Measurements from ENCODE around the gene P2RX1.

P2RX1 gene

DNA sequence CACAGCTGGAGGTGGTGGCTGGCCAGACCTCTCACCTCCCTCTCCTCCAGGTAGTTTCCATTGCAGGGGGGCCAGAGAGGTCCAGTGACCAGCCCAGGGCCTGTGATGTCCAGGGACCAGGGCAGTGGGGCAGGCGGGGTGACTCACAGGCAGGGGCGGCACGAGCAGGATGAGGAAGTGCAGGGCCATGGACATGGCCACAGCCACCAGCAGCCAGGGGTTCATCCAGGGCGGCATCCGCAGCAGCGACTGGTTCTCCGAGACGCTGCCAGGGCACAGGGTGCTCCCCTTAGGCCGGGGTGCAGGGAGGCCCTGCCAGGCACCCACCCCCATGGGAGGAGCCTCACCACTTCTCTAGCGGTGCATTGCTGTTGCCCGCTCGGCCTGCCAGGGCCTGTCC, 12.9 kb upstream of the P2RX1 start:
- peaks cover 25% of the 10 kb centered on the region for H3K36me3 ChIP-seq (ENCODE audit: control insufficient read depth, insufficient read depth, low read length)
- no peak for DNase-seq (ENCODE audit: extremely low read depth, insufficient read length)
- TF ChIP-seq, protein P1, sequence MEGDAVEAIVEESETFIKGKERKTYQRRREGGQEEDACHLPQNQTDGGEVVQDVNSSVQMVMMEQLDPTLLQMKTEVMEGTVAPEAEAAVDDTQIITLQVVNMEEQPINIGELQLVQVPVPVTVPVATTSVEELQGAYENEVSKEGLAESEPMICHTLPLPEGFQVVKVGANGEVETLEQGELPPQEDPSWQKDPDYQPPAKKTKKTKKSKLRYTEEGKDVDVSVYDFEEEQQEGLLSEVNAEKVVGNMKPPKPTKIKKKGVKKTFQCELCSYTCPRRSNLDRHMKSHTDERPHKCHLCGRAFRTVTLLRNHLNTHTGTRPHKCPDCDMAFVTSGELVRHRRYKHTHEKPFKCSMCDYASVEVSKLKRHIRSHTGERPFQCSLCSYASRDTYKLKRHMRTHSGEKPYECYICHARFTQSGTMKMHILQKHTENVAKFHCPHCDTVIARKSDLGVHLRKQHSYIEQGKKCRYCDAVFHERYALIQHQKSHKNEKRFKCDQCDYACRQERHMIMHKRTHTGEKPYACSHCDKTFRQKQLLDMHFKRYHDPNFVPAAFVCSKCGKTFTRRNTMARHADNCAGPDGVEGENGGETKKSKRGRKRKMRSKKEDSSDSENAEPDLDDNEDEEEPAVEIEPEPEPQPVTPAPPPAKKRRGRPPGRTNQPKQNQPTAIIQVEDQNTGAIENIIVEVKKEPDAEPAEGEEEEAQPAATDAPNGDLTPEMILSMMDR (IDR thresholded peaks at IDR 0.05; ENCODE audit: insufficient read depth, low read length, poor library complexity, severe bottlenecking), result no peak
- H3K4me3 ChIP-seq (replicated peaks; ENCODE audit: low read depth, low read length), result no peak overlapping the region
- no peaks in the 10 kb centered on the region for H3K27me3 ChIP-seq (replicated peaks; ENCODE audit: control insufficient read depth, insufficient read depth, low read length)

DNA sequence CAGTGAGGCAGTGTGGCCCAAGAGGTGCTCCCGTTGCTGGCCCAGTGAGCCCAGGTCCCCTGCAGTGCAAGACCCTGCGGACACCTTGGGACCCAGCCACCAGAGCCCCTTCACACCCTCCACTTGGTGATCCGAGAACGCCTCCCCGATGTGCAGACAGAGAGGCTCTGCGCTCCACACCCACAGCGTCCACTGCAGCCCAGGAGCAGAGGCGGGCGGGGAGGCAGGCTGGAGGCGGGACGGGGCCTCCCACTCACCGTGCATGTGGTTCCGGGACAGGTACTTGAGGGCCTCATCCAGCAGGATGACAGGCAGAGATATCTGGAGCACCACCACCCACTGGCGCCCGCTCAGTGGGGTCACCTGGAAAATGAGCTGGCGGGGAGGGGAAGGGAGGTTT, 12.1 kb upstream of the P2RX1 start:
- no peak overlapping the region for H3K4me3 ChIP-seq (replicated peaks; ENCODE audit: low read depth, low read length)
- no peaks in the 10 kb centered on the region for H3K27me3 ChIP-seq (replicated peaks; ENCODE audit: control insufficient read depth, insufficient read depth, low read length)
- TF ChIP-seq, protein P1 (IDR thresholded peaks at IDR 0.05; ENCODE audit: insufficient read depth, low read length, poor library complexity, severe bottlenecking), result no peak
- no peak for DNase-seq (ENCODE audit: extremely low read depth, insufficient read length)
- H3K36me3 ChIP-seq (ENCODE audit: control insufficient read depth, insufficient read depth, low read length), result peaks cover 25% of the 10 kb centered on the region

DNA sequence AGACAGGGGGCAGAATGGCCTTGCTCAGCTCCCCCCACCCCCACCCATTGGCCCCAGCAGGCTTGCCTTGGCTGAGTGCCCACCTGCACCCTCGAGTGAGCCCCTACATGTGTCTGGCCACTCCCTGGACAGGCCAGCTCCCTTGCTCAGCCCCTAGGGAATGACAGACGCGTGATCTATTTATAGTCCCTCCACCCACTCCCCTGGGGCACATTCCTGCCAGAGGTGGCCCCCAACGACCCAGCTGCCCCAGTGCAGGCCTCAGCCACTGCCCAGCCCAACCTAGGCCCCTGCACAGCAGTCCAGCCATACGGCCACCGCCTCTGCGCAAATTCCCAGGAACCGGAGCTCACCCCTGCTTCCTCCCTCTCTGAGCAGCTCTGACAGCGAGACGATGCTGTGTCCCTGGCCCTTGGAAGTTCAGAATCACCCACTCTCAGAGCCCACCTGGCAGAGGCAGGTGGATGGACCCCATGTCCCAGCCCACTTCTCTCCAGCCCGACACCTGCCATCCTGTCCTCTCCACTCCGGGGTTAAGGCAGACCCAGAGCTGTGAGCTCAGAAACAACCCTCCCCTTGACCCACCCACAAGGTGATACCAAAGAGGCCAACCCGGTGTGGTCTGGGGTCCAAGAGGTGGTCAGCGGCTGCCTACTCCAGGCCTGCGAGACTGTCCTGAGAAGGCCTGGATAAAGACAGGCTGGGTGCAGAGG, 11.5 kb upstream of the P2RX1 start:
- no peak for DNase-seq (ENCODE audit: extremely low read depth, insufficient read length)
- Histone ChIP-seq H3K27me3 (replicated peaks; ENCODE audit: control insufficient read depth, insufficient read depth, low read length) (no peaks in the 10 kb centered on the region), H3K4me3 (replicated peaks; ENCODE audit: low read depth, low read length) (no peak overlapping the region), H3K36me3 (ENCODE audit: control insufficient read depth, insufficient read depth, low read length) (peaks cover 25% of the 10 kb centered on the region)
- TF ChIP-seq, protein P1 (IDR thresholded peaks at IDR 0.05; ENCODE audit: insufficient read depth, low read length, poor library complexity, severe bottlenecking), result no peak

DNA sequence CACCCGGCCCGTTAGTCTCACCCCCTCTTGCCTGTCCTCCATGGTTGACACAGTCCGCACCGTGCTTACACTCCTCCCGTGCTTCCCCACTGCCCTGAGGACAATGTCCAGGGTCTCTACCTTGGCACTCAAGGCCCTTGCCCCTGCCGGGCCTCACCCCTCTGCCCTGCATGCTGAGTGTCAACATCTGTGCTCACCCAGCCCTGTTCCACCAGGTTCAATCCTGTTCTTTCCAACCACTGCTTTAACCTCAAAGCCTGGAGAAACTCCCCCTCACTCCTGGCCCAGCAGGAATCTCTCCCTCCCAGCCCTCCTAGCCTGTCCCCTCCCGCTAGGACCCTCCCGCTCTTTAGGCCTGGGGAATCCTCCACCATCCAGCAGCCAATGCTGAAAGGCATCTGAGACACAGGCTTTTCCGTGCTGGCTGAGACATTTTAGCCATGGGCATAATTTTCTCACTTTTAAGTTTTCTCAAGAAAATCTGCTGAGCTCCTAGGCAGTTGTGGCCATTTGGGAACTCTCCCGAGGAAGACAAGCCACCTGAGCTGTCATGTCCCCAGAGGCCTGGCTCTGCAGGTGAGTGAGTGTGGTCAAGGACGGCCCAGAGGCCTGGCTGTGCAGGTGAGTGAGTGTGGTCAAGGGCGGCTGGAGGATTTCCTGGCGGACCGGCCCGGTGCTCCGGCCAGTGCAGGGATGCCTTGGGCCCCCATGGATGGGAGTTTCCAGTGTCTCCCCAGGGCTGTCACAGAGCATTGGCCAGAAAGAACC, 10.8 kb upstream of the P2RX1 start:
- Histone ChIP-seq H3K4me3 (replicated peaks; ENCODE audit: low read depth, low read length) (no peak overlapping the region), H3K27me3 (replicated peaks; ENCODE audit: control insufficient read depth, insufficient read depth, low read length) (no peaks in the 10 kb centered on the region), H3K36me3 (ENCODE audit: control insufficient read depth, insufficient read depth, low read length) (peaks cover 22% of the 10 kb centered on the region)
- TF ChIP-seq, protein P1 (IDR thresholded peaks at IDR 0.05; ENCODE audit: insufficient read depth, low read length, poor library complexity, severe bottlenecking), result no peak
- no peak for DNase-seq (ENCODE audit: extremely low read depth, insufficient read length)

DNA sequence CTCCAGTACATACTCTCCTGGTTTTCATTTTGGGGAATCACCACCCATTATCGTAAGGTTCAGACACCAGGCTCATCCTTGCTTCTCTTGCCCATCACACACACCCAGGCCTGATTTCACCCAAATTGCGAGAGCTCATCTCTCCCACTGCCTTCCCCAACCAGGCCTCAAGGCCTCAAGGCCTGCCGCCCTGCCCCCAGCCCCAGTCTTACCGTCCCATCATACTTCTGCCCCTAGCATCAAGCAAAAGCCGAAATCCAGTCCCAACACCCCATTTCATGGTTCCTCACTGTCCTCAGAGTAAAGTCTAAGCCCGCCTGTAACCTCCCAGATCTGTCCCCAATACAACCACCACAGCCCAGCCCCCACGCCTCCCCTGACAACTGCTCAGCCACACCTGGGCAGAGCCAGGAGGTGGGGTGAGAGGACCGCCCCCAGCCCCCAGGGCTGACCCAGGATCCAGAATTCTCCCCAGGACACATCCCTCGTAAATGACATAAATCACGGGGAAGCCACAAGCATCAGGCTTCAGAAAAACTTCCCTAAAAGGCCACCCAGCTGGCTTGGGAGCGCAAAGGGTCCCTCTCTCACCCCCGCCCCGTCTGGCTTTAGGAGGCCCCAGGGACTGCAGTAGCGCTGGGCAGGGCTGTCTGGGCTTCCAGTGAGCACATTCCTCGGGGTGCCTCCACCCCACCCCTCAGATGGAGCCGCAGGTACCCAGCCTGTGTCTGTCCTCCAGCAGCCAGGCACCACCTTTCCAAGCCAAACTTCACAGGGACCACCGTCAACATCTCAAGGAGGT, 9.6 kb upstream of the P2RX1 start:
- Histone ChIP-seq H3K4me3 (replicated peaks; ENCODE audit: low read depth, low read length) (no peak overlapping the region), H3K36me3 (ENCODE audit: control insufficient read depth, insufficient read depth, low read length) (peaks cover 22% of the 10 kb centered on the region), H3K27me3 (replicated peaks; ENCODE audit: control insufficient read depth, insufficient read depth, low read length) (no peaks in the 10 kb centered on the region)
- TF ChIP-seq, protein P1 (IDR thresholded peaks at IDR 0.05; ENCODE audit: insufficient read depth, low read length, poor library complexity, severe bottlenecking), result no peak
- DNase-seq (ENCODE audit: extremely low read depth, insufficient read length), result no peak
